ENCODE measurements around the gene FADS6.

Gene FADS6

GRCh38 chr17:74898376-74898946 lies 5.0 kb upstream of the FADS6 start:
- no peak for DNase-seq (ENCODE audit: extremely low read depth, insufficient read length)
- peaks cover 3% of the 10 kb centered on the region for H3K27me3 ChIP-seq (replicated peaks; ENCODE audit: control insufficient read depth, insufficient read depth, low read length)
- H3K4me3 ChIP-seq (replicated peaks; ENCODE audit: low read depth, low read length) = no peak overlapping the region
- TF ChIP-seq CTCF (IDR thresholded peaks at IDR 0.05; ENCODE audit: insufficient read depth, low read length, poor library complexity, severe bottlenecking) = no peak
- H3K36me3 ChIP-seq (ENCODE audit: control insufficient read depth, insufficient read depth, low read length) = no peaks in the 10 kb centered on the region

GRCh38 chr17:74893936-74894671 lies 671 bp upstream of the FADS6 start:
- Histone ChIP-seq H3K36me3 (ENCODE audit: control insufficient read depth, insufficient read depth, low read length) (no peaks in the 10 kb centered on the region), H3K27me3 (replicated peaks; ENCODE audit: control insufficient read depth, insufficient read depth, low read length) (no peaks in the 10 kb centered on the region; the same call in 1 of the 2 replicates), H3K4me3 (replicated peaks; ENCODE audit: low read depth, low read length) (no peak overlapping the region)
- DNase-seq (ENCODE audit: extremely low read depth, insufficient read length) = no peak
- no peak for TF ChIP-seq CTCF (IDR thresholded peaks at IDR 0.05; ENCODE audit: insufficient read depth, low read length, poor library complexity, severe bottlenecking)

GRCh38 chr17:74892013-74892841 lies 1.2 kb downstream of the FADS6 start:
- Histone ChIP-seq H3K4me3 (replicated peaks; ENCODE audit: low read depth, low read length) (no peak overlapping the region), H3K36me3 (ENCODE audit: control insufficient read depth, insufficient read depth, low read length) (no peaks in the 10 kb centered on the region), H3K27me3 (replicated peaks; ENCODE audit: control insufficient read depth, insufficient read depth, low read length) (no peaks in the 10 kb centered on the region; the same call in 1 of the 2 replicates)
- no peak for DNase-seq (ENCODE audit: extremely low read depth, insufficient read length)
- no peak for TF ChIP-seq CTCF (IDR thresholded peaks at IDR 0.05; ENCODE audit: insufficient read depth, low read length, poor library complexity, severe bottlenecking)

GRCh38 chr17:74890554-74890953 lies 2.9 kb downstream of the FADS6 start:
- no peak for TF ChIP-seq CTCF (IDR thresholded peaks at IDR 0.05; ENCODE audit: insufficient read depth, low read length, poor library complexity, severe bottlenecking)
- Histone ChIP-seq H3K36me3 (ENCODE audit: control insufficient read depth, insufficient read depth, low read length) (no peaks in the 10 kb centered on the region), H3K27me3 (replicated peaks; ENCODE audit: control insufficient read depth, insufficient read depth, low read length) (peaks cover 2% of the 10 kb centered on the region; the same call in 1 of the 2 replicates), H3K4me3 (replicated peaks; ENCODE audit: low read depth, low read length) (no peak overlapping the region)
- no peak for DNase-seq (ENCODE audit: extremely low read depth, insufficient read length)

- H3K27me3 ChIP-seq (replicated peaks; ENCODE audit: control insufficient read depth, insufficient read depth, low read length) = peaks cover 2% of the 10 kb centered on the region; the same call in 1 of the 2 replicates
- no peak for TF ChIP-seq CTCF (IDR thresholded peaks at IDR 0.05; ENCODE audit: insufficient read depth, low read length, poor library complexity, severe bottlenecking)
- DNase-seq (ENCODE audit: extremely low read depth, insufficient read length) = no peak
- H3K36me3 ChIP-seq (ENCODE audit: control insufficient read depth, insufficient read depth, low read length) = no peaks in the 10 kb centered on the region
- H3K4me3 ChIP-seq (replicated peaks; ENCODE audit: low read depth, low read length) = no peak overlapping the region
Measured at GRCh38 chr17:74888469-74888868, 5.0 kb downstream of the FADS6 start.

Measured in GM06990 (cell line).